ENCODE measurements around the gene TAT. TPM values are rescaled to one million over a fixed set of nuclear protein-coding genes. Genes with fewer than 3 reads are reported as not detected.
"Not testable (repeated sequence)": the region's sequence is repeated elsewhere in the genome, so short reads cannot be mapped to it uniquely, and the experiment has no call there.

Gene TAT
- total RNA-seq, 1 donor from 2014 or later = not detected

DNA sequence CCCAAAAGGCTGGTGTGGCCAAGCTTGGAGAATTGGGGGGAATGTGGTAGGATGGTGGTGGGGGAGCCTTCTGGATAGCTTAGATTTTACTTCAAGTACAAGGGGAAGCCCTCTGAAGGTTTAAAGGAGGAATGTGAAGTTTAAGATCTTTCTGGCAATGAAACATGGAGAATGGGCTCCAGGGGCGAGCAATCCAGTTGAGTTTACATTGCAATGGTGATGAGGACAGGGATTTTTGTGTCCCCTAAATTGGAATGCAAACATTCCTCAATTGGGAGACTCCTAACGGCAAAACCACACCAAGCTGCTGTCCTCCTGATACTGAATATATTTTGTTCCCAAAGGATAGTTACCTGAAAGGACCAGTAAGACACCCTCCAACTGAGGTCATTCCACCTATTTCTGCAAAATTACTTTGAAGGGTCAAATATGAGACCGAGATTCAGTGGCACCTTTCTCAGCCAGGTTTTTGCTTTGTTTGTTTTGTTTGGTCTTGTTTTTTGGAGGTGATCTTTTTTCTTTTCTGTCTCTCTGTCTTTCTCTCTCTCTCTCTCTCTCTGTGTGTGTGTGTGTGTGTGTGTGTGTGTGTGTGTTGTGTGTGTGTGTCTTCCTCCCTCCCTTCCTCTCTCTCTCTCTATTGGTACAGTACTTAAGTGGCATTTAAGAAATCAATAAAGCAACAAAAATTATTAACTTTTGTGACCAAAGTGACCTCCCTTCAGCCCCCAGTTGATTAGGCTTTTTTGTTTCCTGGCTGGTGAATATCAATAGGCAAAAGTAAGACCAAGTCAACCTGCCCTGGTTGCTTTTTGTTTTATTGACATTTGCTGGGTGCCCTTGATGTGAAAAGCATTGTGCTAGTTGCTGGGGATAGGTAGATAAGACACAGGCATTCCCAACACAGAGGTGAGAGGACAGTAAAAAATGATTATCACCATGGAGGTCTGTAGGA lies 16.4 kb upstream of the TAT start:
- Mint-ChIP-seq H3K9me3 (peaks cover 8% of the 10 kb centered on the region), H3K4me1 (peaks cover 2% of the 10 kb centered on the region), H3K27me3 (ENCODE audit: insufficient read depth, low read depth) (peaks cover 4% of the 10 kb centered on the region), H3K36me3 (no peaks in the 10 kb centered on the region), H3K27ac (no peak overlapping the region), H3K4me3 (no peak overlapping the region)
- no peak overlapping the region for H2AFZ ChIP-seq (replicated peaks)
- peaks cover 6% of the 10 kb centered on the region for H3K4me1 ChIP-seq
- H3K27me3 ChIP-seq = no peaks in the 10 kb centered on the region
- H3K79me2 ChIP-seq (ENCODE audit: low read depth) = no peaks in the 10 kb centered on the region
- no peak overlapping the region for H3K27ac ChIP-seq
- H4K20me1 ChIP-seq (ENCODE audit: low read depth) = no peaks in the 10 kb centered on the region
- no peaks in the 10 kb centered on the region for H3K36me3 ChIP-seq
- no peak overlapping the region for H3K4me2 ChIP-seq
- H3K9ac ChIP-seq = no peak overlapping the region
- H3F3A ChIP-seq (ENCODE audit: low read depth) = no peaks in the 10 kb centered on the region
- no peaks in the 10 kb centered on the region for H3K9me3 ChIP-seq (ENCODE audit: low read depth)
- TF ChIP-seq, protein P1, sequence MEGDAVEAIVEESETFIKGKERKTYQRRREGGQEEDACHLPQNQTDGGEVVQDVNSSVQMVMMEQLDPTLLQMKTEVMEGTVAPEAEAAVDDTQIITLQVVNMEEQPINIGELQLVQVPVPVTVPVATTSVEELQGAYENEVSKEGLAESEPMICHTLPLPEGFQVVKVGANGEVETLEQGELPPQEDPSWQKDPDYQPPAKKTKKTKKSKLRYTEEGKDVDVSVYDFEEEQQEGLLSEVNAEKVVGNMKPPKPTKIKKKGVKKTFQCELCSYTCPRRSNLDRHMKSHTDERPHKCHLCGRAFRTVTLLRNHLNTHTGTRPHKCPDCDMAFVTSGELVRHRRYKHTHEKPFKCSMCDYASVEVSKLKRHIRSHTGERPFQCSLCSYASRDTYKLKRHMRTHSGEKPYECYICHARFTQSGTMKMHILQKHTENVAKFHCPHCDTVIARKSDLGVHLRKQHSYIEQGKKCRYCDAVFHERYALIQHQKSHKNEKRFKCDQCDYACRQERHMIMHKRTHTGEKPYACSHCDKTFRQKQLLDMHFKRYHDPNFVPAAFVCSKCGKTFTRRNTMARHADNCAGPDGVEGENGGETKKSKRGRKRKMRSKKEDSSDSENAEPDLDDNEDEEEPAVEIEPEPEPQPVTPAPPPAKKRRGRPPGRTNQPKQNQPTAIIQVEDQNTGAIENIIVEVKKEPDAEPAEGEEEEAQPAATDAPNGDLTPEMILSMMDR (IDR thresholded peaks at IDR 0.05) = no peak
- TF ChIP-seq EZH2 (IDR thresholded peaks at IDR 0.05) = no peak
- no peak for TF ChIP-seq EZH2phosphoT487 (IDR thresholded peaks at IDR 0.05)
- DNase-seq (ENCODE audit: low spot score) = no peak
- H3K4me3 ChIP-seq = no peak overlapping the region

DNA sequence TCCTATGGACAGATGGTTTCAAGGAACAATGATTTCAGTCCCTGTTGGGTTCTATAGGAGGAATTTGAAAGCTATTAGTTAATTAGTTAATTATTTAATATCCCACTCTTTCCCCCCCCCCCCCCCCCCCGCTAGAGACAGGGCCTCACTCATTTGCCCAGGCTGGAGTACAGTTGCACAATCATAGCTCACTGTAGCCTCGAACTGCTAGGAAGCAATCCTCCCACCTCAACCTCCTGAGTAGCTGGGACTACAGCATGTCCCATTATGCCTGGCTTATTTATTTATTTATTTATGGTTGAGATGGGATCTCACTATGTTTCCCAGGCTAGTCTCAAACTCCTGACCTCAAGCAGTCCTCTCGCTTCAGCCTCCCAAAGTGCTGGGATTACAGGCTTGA lies 15.0 kb upstream of the TAT start:
- H3K27ac ChIP-seq = no peak overlapping the region
- H2AFZ ChIP-seq (replicated peaks) = no peak overlapping the region
- no peaks in the 10 kb centered on the region for H3K9me3 ChIP-seq (ENCODE audit: low read depth)
- no peak overlapping the region for H3K4me3 Mint-ChIP-seq
- H3K4me3 ChIP-seq = no peak overlapping the region
- H3K79me2 ChIP-seq (ENCODE audit: low read depth) = no peaks in the 10 kb centered on the region
- peaks cover 6% of the 10 kb centered on the region for H3K4me1 ChIP-seq
- TF ChIP-seq EZH2phosphoT487 (IDR thresholded peaks at IDR 0.05) = no peak
- TF ChIP-seq, protein P1 (IDR thresholded peaks at IDR 0.05) = no peak
- TF ChIP-seq EZH2 (IDR thresholded peaks at IDR 0.05) = no peak
- H3K4me1 Mint-ChIP-seq = peaks cover 2% of the 10 kb centered on the region
- H3K27me3 Mint-ChIP-seq (ENCODE audit: insufficient read depth, low read depth) = peaks cover 6% of the 10 kb centered on the region
- no peaks in the 10 kb centered on the region for H3F3A ChIP-seq (ENCODE audit: low read depth)
- H3K9me3 Mint-ChIP-seq = peaks cover 10% of the 10 kb centered on the region
- H3K9ac ChIP-seq = no peak overlapping the region
- no peak for DNase-seq (ENCODE audit: low spot score)
- no peaks in the 10 kb centered on the region for H4K20me1 ChIP-seq (ENCODE audit: low read depth)
- no peaks in the 10 kb centered on the region for H3K36me3 Mint-ChIP-seq
- H3K4me2 ChIP-seq = no peak overlapping the region
- H3K27me3 ChIP-seq = no peaks in the 10 kb centered on the region
- no peak overlapping the region for H3K27ac Mint-ChIP-seq
- H3K36me3 ChIP-seq = no peaks in the 10 kb centered on the region

DNA sequence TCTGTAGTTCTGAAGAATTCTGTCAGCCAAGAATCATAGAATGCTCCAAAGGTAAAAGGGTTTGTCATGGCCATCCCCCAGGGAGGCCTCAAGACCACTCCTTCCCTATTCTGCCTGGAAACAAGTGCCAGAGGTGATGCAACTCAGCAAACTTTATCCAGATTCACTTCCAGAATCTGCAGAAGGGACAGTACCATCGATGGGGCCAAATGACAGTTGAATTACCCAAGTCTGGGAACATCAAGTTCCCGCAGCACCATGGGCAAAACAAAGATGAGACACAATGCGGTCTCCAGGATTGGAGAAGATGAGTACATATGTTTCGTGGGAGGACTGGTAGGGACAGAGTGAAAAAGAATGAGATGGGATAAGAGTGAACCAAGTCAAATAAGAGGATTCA lies 13.7 kb upstream of the TAT start:
- Histone ChIP-seq H3K36me3 (no peaks in the 10 kb centered on the region), H3K4me3 (no peak overlapping the region), H3F3A (ENCODE audit: low read depth) (no peaks in the 10 kb centered on the region), H3K9ac (no peak overlapping the region), H3K9me3 (ENCODE audit: low read depth) (no peaks in the 10 kb centered on the region), H3K27ac (no peak overlapping the region), H4K20me1 (ENCODE audit: low read depth) (no peaks in the 10 kb centered on the region), H2AFZ (replicated peaks) (no peak overlapping the region), H3K27me3 (no peaks in the 10 kb centered on the region), H3K4me2 (no peak overlapping the region), H3K4me1 (peaks cover 6% of the 10 kb centered on the region), H3K79me2 (ENCODE audit: low read depth) (no peaks in the 10 kb centered on the region)
- DNase-seq (ENCODE audit: low spot score) = no peak
- Mint-ChIP-seq H3K27ac (no peak overlapping the region), H3K9me3 (peaks cover 10% of the 10 kb centered on the region), H3K4me3 (no peak overlapping the region), H3K36me3 (no peaks in the 10 kb centered on the region), H3K27me3 (ENCODE audit: insufficient read depth, low read depth) (peaks cover 6% of the 10 kb centered on the region), H3K4me1 (peaks cover 2% of the 10 kb centered on the region)
- TF ChIP-seq EZH2phosphoT487 (IDR thresholded peaks at IDR 0.05) (no peak), EZH2 (IDR thresholded peaks at IDR 0.05) (no peak)
- TF ChIP-seq, protein P1 (IDR thresholded peaks at IDR 0.05) = no peak

DNA sequence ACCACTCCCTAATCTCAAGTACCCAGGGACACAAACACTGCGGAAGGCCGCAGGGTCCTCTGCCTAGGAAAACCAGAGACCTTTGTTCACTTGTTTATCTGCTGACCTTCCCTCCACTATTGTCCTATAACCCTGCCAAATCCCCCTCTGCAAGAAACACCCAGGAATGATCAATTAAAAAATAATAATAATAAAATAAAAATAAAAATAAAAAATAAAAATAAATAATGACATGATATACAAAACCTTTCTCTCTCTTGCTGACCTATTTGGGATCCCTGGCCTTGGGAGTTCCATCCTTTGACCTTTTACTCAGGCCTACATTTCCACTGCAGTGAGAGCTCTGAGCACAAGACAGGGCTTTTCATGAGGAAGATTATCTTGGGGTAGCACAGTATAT lies 13.2 kb upstream of the TAT start:
- not testable (repeated sequence) for H3K27ac Mint-ChIP-seq; H3K9me3 Mint-ChIP-seq; H3F3A ChIP-seq (ENCODE audit: low read depth); H3K27me3 Mint-ChIP-seq (ENCODE audit: insufficient read depth, low read depth); H4K20me1 ChIP-seq (ENCODE audit: low read depth); H3K9ac ChIP-seq; H3K79me2 ChIP-seq (ENCODE audit: low read depth); H2AFZ ChIP-seq (replicated peaks); H3K4me1 ChIP-seq; H3K4me3 Mint-ChIP-seq; H3K36me3 Mint-ChIP-seq; H3K9me3 ChIP-seq (ENCODE audit: low read depth); H3K36me3 ChIP-seq; H3K27ac ChIP-seq; DNase-seq (ENCODE audit: low spot score); H3K27me3 ChIP-seq; H3K4me2 ChIP-seq; H3K4me1 Mint-ChIP-seq; H3K4me3 ChIP-seq

DNA sequence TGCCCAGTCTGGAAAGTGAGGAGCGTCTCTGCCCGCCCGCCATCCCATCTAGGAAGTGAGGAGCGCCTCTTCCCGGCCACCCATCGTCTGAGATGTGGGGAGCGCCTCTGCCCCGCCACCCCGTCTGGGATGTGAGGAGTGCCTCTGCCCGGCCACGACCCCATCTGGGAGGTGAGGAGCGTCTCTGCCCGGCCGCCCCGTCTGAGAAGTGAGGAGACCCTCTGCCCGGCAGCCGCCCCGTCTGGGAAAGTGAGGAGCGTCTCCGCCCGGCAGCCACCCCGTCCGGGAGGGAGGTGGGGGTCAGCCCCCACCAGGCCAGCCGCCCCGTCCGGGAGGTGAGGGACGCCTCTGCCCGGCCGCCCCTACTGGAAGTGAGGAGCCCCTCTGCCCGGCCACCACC lies 12.4 kb upstream of the TAT start:
- H3F3A ChIP-seq (ENCODE audit: low read depth); H3K27ac ChIP-seq; H3K27me3 ChIP-seq; H2AFZ ChIP-seq (replicated peaks); H3K9me3 Mint-ChIP-seq; H3K4me3 Mint-ChIP-seq; H3K36me3 Mint-ChIP-seq; H3K4me3 ChIP-seq; H3K4me1 ChIP-seq; DNase-seq (ENCODE audit: low spot score); H3K4me1 Mint-ChIP-seq; H3K27me3 Mint-ChIP-seq (ENCODE audit: insufficient read depth, low read depth); H3K9me3 ChIP-seq (ENCODE audit: low read depth); H4K20me1 ChIP-seq (ENCODE audit: low read depth); H3K4me2 ChIP-seq; H3K79me2 ChIP-seq (ENCODE audit: low read depth); H3K36me3 ChIP-seq; H3K9ac ChIP-seq; H3K27ac Mint-ChIP-seq: not testable (repeated sequence)

All from neural progenitor cell (in vitro differentiated cells).